SK-N-SH treated with all-trans-retinoic acid at 6 μM for 48 hours (cell line): ENCODE data around the gene TNIK.

ENCODE experiments used
- ARNTL ChIP-seq: fragments of 450-650 bp; formaldehyde crosslinking; IDR thresholded peaks from 2 replicates; pipeline ENCODE4 v1.5.0; 2020; ENCODE audit warnings: low read depth, mild to moderate bottlenecking, moderate library complexity, borderline replicate concordance
- BACH2 ChIP-seq: fragments of 250-450 bp; sonication (Bioruptor Pico); IDR thresholded peaks from 2 replicates; pipeline ENCODE4 v1.9.0; 2021; ENCODE audit warnings: mild to moderate bottlenecking, borderline replicate concordance
- ESRRG ChIP-seq: fragments of 250-450 bp; sonication (Bioruptor Pico); IDR thresholded peaks from 2 replicates; pipeline ENCODE4 v1.6.1; 2021; ENCODE audit warnings: mild to moderate bottlenecking
- GLIS3 ChIP-seq: fragments of 250-450 bp; sonication (Bioruptor Pico); IDR thresholded peaks from 2 replicates; pipeline ENCODE4 v1.5.0; 2020; ENCODE audit warnings: mild to moderate bottlenecking, moderate library complexity
- ISL1 ChIP-seq: fragments of 250-450 bp; sonication (Bioruptor Pico); IDR thresholded peaks from 2 replicates; pipeline ENCODE4 v2.1.2; 2022; ENCODE audit warnings: mild to moderate bottlenecking, moderate library complexity
- OSR1 ChIP-seq: fragments of 250-450 bp; sonication (Bioruptor Pico); IDR thresholded peaks from 2 replicates; pipeline ENCODE4 v1.8.0; 2022; ENCODE audit warnings: moderate library complexity, mild to moderate bottlenecking, inconsistent platforms
- PATZ1 ChIP-seq: fragments of 250-450 bp; sonication (Bioruptor Pico); IDR thresholded peaks from 2 replicates; pipeline ENCODE4 v1.8.0; 2020; ENCODE audit warnings: mild to moderate bottlenecking, moderate library complexity, borderline replicate concordance
- POU6F1 ChIP-seq: fragments of 250-450 bp; sonication (Bioruptor Pico); IDR thresholded peaks from 2 replicates; pipeline ENCODE4 v1.8.0; 2021; ENCODE audit warnings: low read depth, mild to moderate bottlenecking, moderate library complexity, borderline replicate concordance
- PPARA ChIP-seq: fragments of 250-450 bp; sonication (Bioruptor Pico); IDR thresholded peaks from 2 replicates; pipeline ENCODE4 v1.5.0; 2020; ENCODE audit warnings: mild to moderate bottlenecking, borderline replicate concordance
- RARB ChIP-seq: fragments of 250-450 bp; sonication (Bioruptor Pico); IDR thresholded peaks from 2 replicates; pipeline ENCODE4 v1.8.0; 2021; ENCODE audit warnings: mild to moderate bottlenecking, moderate library complexity
- TCF4 ChIP-seq: fragments of 250-450 bp; sonication (Bioruptor Pico); IDR thresholded peaks from 2 replicates; pipeline ENCODE4 v1.8.0; 2021; ENCODE audit warnings: mild to moderate bottlenecking, moderate library complexity, borderline replicate concordance
- ZFP3 ChIP-seq: fragments of 250-450 bp; sonication (Bioruptor Pico); IDR thresholded peaks from 2 replicates; pipeline ENCODE4 v1.5.0; 2020; ENCODE audit warnings: mild to moderate bottlenecking, moderate library complexity
- ZNF8 ChIP-seq: fragments of 450-650 bp; formaldehyde crosslinking; IDR thresholded peaks from 2 replicates; pipeline ENCODE4 v1.5.0; 2020; ENCODE audit warnings: mild to moderate bottlenecking, moderate library complexity
- TF ChIP-seq, protein P1 (sequence below): fragments of 250-450 bp; sonication (Bioruptor Pico); IDR thresholded peaks from 2 replicates; pipeline ENCODE4 v1.5.1; 2020; ENCODE audit warnings: low read depth, mild to moderate bottlenecking, moderate library complexity

DNA sequence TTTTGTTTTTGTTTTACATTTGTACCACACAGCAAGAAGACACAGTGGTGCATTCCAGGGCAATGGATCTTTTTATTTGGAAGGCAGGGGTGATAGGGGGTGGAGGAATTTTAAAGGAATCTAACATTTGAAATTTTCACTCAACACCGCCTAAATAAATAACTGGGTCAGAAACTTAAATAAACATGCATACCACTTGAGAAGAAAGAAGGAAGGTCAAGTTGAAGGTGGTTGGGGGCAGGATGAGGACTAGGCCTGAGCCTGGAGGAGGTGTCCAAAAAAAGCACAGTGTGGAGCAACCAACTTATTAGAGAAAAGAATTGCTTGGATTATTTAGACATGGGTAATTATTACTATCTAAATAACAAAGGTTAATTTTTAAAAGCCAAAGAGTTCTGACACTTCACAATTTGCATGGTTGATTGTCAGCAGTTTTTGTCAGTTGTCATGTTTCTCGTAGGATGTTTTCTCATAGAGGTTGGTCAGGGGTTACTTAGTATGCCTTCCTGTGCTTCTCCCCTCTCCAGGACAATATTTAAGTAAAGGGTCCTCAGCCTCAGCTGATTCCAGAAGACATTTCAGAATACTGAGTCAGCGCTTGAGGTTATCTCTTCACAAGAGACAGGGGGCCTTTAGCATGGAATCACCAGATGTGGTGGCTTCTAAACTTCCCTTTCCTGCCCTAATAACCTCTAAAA lies 260.0 kb downstream of the TNIK start:
- TF ChIP-seq TCF4 = no peak
- TF ChIP-seq, protein P1, sequence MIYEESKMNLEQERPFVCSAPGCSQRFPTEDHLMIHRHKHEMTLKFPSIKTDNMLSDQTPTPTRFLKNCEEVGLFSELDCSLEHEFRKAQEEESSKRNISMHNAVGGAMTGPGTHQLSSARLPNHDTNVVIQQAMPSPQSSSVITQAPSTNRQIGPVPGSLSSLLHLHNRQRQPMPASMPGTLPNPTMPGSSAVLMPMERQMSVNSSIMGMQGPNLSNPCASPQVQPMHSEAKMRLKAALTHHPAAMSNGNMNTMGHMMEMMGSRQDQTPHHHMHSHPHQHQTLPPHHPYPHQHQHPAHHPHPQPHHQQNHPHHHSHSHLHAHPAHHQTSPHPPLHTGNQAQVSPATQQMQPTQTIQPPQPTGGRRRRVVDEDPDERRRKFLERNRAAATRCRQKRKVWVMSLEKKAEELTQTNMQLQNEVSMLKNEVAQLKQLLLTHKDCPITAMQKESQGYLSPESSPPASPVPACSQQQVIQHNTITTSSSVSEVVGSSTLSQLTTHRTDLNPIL (CRISPR knock-in tag) = no peak
- no peak for TF ChIP-seq PATZ1
- TF ChIP-seq GLIS3 (CRISPR knock-in tag) = no peak
- no peak for TF ChIP-seq ZNF8 (CRISPR knock-in tag)
- TF ChIP-seq PPARA (CRISPR knock-in tag) = no peak
- no peak for TF ChIP-seq OSR1 (CRISPR knock-in tag)
- no peak for TF ChIP-seq RARB (CRISPR knock-in tag)
- no peak for TF ChIP-seq ISL1 (CRISPR knock-in tag)
- TF ChIP-seq ESRRG (CRISPR knock-in tag) = no peak
- no peak for TF ChIP-seq ZFP3
- TF ChIP-seq POU6F1 (CRISPR knock-in tag) = no peak
- TF ChIP-seq BACH2 (CRISPR knock-in tag) = no peak
- TF ChIP-seq ARNTL (CRISPR knock-in tag) = no peak
